Measurements from ENCODE around the gene TJP1.
"Not testable (repeated sequence)": the region's sequence is repeated elsewhere in the genome, so short reads cannot be mapped to it uniquely, and the experiment has no call there.

TJP1 gene

DNA sequence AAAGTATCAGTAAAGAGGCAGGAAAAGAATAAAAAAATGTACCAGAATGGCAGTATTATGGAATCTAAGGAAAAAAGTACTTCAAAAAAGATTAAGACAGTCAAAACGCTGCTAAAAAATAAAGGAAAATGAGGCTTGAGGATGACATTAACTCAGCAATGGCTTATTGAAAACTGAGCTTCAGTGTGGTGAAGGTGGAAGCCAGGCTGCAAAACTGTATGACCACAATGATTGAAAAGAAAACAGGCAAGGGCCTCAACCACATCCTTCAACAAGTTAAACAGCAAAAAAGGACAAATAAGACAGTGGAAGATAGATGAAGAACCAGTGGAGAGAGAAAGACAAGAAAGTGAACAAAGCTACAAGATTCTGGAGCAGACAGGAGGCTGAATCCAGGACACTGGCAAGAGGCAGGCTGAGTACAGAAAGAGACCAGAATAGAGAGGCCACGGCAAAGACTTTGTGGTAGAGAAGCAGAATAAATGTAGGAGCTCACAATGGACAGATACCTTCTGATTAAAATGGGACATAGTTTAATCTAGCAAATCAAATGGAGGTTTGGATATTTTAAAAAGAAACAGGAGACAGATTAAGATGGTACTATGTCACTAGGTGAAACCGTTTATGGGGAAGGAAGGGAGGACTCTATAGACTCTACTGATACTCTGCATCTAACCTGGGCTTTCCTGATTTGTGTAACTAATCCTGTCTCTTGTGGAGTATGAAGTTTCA is 86.1 kb downstream of the TJP1 start:
- Histone ChIP-seq H3K36me3 (ENCODE audit: control insufficient read depth, insufficient read depth, low read length) (peaks cover 7% of the 10 kb centered on the region), H3K9me3 (ENCODE audit: control insufficient read depth, low read length) (no peaks in the 10 kb centered on the region), H3K4me3 (ENCODE audit: low read length) (no peak overlapping the region), H3K27me3 (ENCODE audit: control insufficient read depth, insufficient read depth, low read length) (no peaks in the 10 kb centered on the region), H3K9ac (ENCODE audit: low read length) (no peak overlapping the region), H3K4me1 (ENCODE audit: control insufficient read depth, insufficient read depth, low read length) (no peaks in the 10 kb centered on the region)

DNA sequence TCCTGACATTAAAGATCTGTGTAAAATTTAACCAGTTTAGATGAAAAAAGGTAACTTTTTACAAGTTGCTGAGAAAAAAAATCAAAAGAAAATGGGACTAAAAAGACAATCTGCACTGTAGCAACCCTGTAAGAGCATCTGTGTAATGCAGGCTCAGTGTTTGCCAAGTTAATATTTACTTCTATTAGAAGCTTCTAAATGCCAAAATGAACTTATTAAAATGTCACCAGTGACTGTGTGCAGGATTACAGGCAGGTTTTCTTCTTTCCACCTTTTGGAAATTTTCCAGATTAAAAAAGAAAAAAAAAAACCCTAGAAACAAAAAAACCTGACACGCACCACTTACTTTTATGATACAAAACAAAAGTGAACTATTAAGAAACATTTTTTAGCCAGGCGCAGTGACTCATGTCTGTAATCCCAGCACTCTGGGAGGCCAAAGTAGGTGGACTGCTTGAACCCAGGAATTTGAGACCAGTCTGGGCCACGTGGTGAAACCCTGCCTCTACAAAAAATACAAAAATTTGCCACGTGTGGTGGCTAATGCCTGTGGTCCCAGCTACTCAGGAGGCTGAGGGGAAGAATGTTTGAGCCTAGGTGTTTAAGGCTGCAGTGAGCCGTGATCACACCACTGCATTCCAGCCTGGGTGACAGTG is 87.2 kb downstream of the TJP1 start:
- Histone ChIP-seq H3K36me3 (ENCODE audit: control insufficient read depth, insufficient read depth, low read length) (peaks cover 7% of the 10 kb centered on the region), H3K4me3 (ENCODE audit: low read length) (no peak overlapping the region), H3K27me3 (ENCODE audit: control insufficient read depth, insufficient read depth, low read length) (no peaks in the 10 kb centered on the region), H3K4me1 (ENCODE audit: control insufficient read depth, insufficient read depth, low read length) (no peaks in the 10 kb centered on the region), H3K9ac (ENCODE audit: low read length) (no peak overlapping the region), H3K9me3 (ENCODE audit: control insufficient read depth, low read length) (no peaks in the 10 kb centered on the region)

DNA sequence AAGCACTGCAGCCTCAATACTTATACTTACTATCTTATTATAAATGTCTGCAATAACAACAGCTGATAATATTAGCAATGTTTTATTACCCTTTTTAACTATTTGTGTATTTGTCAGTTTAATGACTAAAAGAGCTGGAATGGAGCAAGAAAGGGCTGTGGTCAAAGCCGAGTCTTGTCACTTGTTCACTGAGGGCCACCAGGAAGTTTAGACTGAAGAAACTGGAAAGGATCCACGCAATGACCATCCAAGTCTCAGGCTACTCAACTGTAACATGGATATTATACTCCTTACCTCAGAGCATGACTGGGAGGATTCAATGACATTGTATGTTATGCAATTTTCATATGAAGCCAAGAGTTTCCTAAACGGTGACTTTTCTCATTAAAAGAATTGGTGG is 90.4 kb downstream of the TJP1 start:
- no peak overlapping the region for H3K9ac ChIP-seq (ENCODE audit: low read length)
- H3K4me1 ChIP-seq (ENCODE audit: control insufficient read depth, insufficient read depth, low read length) = no peaks in the 10 kb centered on the region
- H3K4me3 ChIP-seq (ENCODE audit: low read length) = no peak overlapping the region
- no peaks in the 10 kb centered on the region for H3K27me3 ChIP-seq (ENCODE audit: control insufficient read depth, insufficient read depth, low read length)
- H3K36me3 ChIP-seq (ENCODE audit: control insufficient read depth, insufficient read depth, low read length) = peaks cover 12% of the 10 kb centered on the region
- no peaks in the 10 kb centered on the region for H3K9me3 ChIP-seq (ENCODE audit: control insufficient read depth, low read length)

DNA sequence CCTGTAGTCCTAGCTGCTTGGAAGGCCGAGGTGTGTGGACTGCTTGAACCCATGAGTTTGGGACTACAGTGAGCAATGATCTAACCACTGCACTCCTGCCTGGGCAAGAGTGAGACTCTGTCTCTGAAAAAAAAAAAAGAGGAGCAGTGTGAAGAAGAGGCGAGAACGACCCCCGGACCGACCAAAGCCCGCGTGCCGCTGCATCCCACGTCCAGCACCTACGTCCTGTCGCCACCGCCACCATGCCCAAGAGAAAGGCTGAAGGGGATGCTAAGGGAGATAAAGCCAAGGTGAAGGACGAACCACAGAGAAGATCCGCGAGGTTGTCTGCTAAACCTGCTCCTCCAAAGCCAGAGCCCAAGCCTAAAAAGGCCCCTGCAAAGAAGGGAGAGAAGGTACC is 91.8 kb downstream of the TJP1 start:
- not testable (repeated sequence) for H3K9me3 ChIP-seq (ENCODE audit: control insufficient read depth, low read length); H3K4me3 ChIP-seq (ENCODE audit: low read length); H3K4me1 ChIP-seq (ENCODE audit: control insufficient read depth, insufficient read depth, low read length); H3K27me3 ChIP-seq (ENCODE audit: control insufficient read depth, insufficient read depth, low read length); H3K9ac ChIP-seq (ENCODE audit: low read length)
- peaks cover 12% of the 10 kb centered on the region for H3K36me3 ChIP-seq (ENCODE audit: control insufficient read depth, insufficient read depth, low read length)

DNA sequence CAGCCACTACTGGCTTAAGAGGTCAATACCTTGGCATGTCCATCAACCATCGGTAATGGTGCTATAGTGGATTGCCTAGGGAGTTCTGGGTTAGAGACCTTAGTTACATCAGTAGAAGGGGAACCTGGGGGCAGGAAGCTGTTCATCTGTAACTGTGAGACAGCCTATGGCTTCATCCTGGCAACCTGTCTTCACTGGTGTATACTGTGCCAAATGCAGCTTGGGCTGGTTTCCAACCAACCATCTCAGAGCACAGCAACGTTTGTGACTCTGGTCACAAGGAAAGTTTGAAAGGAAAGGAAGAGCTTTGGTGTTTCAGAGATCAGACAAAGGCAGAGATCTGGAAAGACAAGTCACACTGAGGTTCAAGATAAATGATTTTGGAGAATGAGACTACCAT is 93.8 kb downstream of the TJP1 start:
- H3K36me3 ChIP-seq (ENCODE audit: control insufficient read depth, insufficient read depth, low read length) = peaks cover 7% of the 10 kb centered on the region

DNA sequence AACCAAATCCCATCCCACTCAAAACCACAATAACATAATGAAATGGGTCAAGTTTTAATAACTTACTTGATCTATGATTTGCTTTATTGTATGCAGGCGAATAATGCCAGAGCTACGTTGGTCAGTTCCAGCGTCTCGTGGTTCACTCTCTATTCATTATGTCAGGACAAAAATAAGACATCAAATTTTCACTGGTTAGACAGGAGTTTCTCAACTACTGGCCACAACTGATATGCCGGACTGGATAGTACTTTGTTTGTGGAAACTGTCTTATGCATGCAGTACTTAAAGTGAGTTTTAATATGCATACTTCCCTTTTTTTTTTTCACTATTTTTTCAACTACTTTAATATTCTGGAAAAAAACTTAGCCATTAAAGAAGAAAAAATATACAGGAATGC is 94.4 kb downstream of the TJP1 start:
- Histone ChIP-seq H3K27me3 (ENCODE audit: control insufficient read depth, insufficient read depth, low read length) (no peaks in the 10 kb centered on the region), H3K4me3 (ENCODE audit: low read length) (no peak overlapping the region), H3K9me3 (ENCODE audit: control insufficient read depth, low read length) (no peaks in the 10 kb centered on the region), H3K36me3 (ENCODE audit: control insufficient read depth, insufficient read depth, low read length) (peaks cover 6% of the 10 kb centered on the region), H3K4me1 (ENCODE audit: control insufficient read depth, insufficient read depth, low read length) (no peaks in the 10 kb centered on the region), H3K9ac (ENCODE audit: low read length) (no peak overlapping the region)

More for the DNA sequence above, 93.8 kb downstream of the TJP1 start:
- Histone ChIP-seq H3K4me3 (ENCODE audit: low read length) (no peak overlapping the region), H3K9ac (ENCODE audit: low read length) (no peak overlapping the region), H3K4me1 (ENCODE audit: control insufficient read depth, insufficient read depth, low read length) (no peaks in the 10 kb centered on the region), H3K9me3 (ENCODE audit: control insufficient read depth, low read length) (no peaks in the 10 kb centered on the region), H3K27me3 (ENCODE audit: control insufficient read depth, insufficient read depth, low read length) (no peaks in the 10 kb centered on the region)

DNA sequence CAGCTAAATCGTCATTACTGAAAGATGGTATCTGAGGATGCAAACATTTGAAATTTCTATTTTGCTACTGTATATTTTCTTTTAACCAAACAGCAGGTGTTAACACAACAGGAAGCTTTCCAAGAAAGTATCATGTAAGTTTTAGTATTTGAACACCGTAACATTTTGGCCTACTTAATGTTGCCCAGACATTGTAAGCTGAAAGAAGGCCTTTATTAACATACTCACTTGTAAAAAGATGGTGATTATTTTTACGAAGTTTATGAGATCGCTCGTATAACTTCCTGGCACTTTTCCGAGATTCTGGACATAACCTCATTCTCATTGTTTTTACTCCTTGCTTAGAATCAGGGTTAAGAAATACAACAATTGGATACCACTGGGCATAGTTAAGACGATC is 95.7 kb downstream of the TJP1 start:
- Histone ChIP-seq H3K27me3 (ENCODE audit: control insufficient read depth, insufficient read depth, low read length) (no peaks in the 10 kb centered on the region), H3K36me3 (ENCODE audit: control insufficient read depth, insufficient read depth, low read length) (peaks cover 13% of the 10 kb centered on the region), H3K9ac (ENCODE audit: low read length) (no peak overlapping the region), H3K4me1 (ENCODE audit: control insufficient read depth, insufficient read depth, low read length) (no peaks in the 10 kb centered on the region), H3K9me3 (ENCODE audit: control insufficient read depth, low read length) (peaks cover 4% of the 10 kb centered on the region), H3K4me3 (ENCODE audit: low read length) (no peak overlapping the region)

DNA sequence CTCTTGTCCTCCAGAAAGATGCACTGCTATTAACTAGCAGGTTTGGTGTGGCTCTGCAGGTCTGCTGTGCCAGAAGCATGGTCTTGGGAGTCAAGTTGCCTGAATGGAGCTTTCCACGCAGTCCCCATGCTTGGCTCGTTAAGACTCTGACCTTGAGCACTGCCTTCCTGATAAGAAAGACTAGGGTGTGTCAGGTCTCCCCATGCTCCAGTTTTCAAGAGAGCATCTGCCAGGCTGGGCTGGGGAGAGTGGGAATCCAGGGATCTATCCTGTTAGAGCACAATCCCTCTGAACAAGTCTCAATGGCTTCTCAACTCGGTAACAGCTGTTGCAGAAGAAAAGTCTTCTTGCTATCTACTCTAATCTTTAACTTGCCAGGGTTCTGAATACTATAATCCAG is 98.2 kb downstream of the TJP1 start:
- Histone ChIP-seq H3K27me3 (ENCODE audit: control insufficient read depth, insufficient read depth, low read length) (no peaks in the 10 kb centered on the region), H3K4me3 (ENCODE audit: low read length) (no peak overlapping the region), H3K36me3 (ENCODE audit: control insufficient read depth, insufficient read depth, low read length) (peaks cover 13% of the 10 kb centered on the region), H3K9me3 (ENCODE audit: control insufficient read depth, low read length) (peaks cover 4% of the 10 kb centered on the region), H3K9ac (ENCODE audit: low read length) (no peak overlapping the region), H3K4me1 (ENCODE audit: control insufficient read depth, insufficient read depth, low read length) (no peaks in the 10 kb centered on the region)

DNA sequence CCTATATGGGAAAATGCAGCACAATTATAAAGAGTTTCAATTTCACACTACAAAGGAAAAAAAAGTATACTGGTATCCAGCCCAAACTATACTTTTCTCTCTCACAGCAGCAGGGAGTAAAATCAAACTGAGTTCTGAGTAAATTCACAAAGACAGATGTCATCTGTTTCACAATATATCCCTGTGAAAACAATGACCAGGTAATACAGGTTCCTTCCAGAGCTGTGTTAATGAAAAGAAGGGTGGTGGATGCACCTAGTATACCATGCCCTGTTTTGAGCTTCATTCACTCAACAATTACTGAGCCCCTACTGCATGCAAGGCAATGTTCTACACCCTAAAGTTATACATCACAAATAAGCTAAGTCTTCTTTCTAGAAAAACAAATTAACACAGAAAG is 108.5 kb downstream of the TJP1 start:
- H3K27me3 ChIP-seq (ENCODE audit: control insufficient read depth, insufficient read depth, low read length) = no peaks in the 10 kb centered on the region
- H3K4me1 ChIP-seq (ENCODE audit: control insufficient read depth, insufficient read depth, low read length) = peaks cover 10% of the 10 kb centered on the region
- H3K9me3 ChIP-seq (ENCODE audit: control insufficient read depth, low read length) = no peaks in the 10 kb centered on the region
- no peak overlapping the region for H3K4me3 ChIP-seq (ENCODE audit: low read length)
- no peak overlapping the region for H3K9ac ChIP-seq (ENCODE audit: low read length)
- peaks cover 8% of the 10 kb centered on the region for H3K36me3 ChIP-seq (ENCODE audit: control insufficient read depth, insufficient read depth, low read length)

DNA sequence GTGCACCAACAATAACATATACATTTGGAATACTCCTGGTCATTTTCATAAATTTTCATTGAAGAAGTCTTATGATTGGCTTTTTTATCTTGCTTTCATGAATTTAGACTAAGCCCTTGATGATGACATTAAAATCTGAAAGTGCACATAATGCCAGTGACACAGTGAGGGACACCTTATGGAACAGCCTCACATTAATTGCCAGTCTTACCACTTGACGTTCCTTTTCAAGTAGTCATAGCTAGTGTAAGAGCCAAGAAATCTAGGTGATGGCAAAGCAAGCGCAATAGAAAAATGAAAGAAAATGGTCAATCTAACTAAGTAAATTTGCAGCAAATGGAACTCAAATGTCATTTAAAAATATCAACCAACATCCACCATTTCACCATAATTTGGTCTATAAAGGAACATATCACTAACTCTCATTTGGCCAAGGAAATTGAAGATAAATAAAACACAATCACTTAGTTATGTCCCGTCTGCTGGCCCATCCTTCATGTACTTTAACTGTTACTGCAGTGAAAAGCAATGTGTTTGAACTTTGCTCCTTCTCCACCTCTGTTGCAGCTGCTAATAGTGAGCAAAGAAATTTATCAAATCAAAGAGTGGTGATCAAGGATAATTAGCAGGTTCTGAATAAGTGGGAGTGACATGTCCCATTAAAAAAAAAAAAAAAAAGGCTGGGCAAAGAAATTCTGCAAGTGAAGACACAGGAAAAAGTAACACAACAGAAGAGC is 110.0 kb downstream of the TJP1 start:
- no peaks in the 10 kb centered on the region for H3K9me3 ChIP-seq (ENCODE audit: control insufficient read depth, low read length)
- no peak overlapping the region for H3K4me3 ChIP-seq (ENCODE audit: low read length)
- no peak overlapping the region for H3K9ac ChIP-seq (ENCODE audit: low read length)
- peaks cover 3% of the 10 kb centered on the region for H3K36me3 ChIP-seq (ENCODE audit: control insufficient read depth, insufficient read depth, low read length)
- H3K27me3 ChIP-seq (ENCODE audit: control insufficient read depth, insufficient read depth, low read length) = no peaks in the 10 kb centered on the region
- peaks cover 10% of the 10 kb centered on the region for H3K4me1 ChIP-seq (ENCODE audit: control insufficient read depth, insufficient read depth, low read length)

DNA sequence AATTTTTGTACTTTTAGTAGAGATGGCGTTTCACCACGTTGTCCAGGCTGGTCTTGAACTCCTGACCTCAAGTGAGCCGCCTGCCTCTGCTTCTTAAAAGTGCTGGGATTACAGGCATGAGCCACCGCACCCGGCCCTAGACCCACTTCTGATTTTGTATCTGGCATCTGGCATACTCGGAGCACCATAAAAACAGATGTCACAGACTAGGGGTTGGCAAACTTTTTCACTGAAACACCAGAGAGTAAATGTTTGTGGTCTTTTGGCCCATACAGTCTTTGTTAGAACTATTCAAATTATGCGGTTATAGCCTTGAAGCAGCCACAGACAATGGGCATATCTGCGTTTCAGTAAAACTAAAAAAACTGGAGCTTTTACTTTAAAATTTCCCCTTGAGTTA is 110.7 kb downstream of the TJP1 start:
- no peak overlapping the region for H3K4me3 ChIP-seq (ENCODE audit: low read length)
- H3K4me1 ChIP-seq (ENCODE audit: control insufficient read depth, insufficient read depth, low read length) = peaks cover 10% of the 10 kb centered on the region
- H3K9ac ChIP-seq (ENCODE audit: low read length) = no peak overlapping the region
- no peaks in the 10 kb centered on the region for H3K27me3 ChIP-seq (ENCODE audit: control insufficient read depth, insufficient read depth, low read length)
- peaks cover 6% of the 10 kb centered on the region for H3K36me3 ChIP-seq (ENCODE audit: control insufficient read depth, insufficient read depth, low read length)
- H3K9me3 ChIP-seq (ENCODE audit: control insufficient read depth, low read length) = no peaks in the 10 kb centered on the region

DNA sequence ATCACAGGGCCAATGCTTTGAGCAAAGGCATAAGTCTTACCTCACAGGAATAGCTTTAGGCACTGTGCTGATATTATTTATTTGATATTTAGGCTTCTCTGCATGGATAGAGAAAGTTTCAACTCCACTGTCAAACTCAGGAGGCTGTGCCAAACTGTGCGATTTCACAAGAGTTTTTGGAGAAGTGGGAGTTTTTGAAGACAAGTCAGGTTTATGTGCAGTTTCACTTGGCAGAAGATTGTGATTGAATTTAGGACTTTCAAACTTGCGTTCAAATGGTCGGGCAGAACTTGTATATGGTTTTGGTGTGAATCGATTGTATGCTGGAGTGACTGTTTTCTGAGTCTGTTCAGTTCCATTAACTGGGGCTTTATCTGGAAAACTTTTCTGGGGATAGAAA is 113.7 kb downstream of the TJP1 start:
- Histone ChIP-seq H3K36me3 (ENCODE audit: control insufficient read depth, insufficient read depth, low read length) (peaks cover 6% of the 10 kb centered on the region), H3K4me1 (ENCODE audit: control insufficient read depth, insufficient read depth, low read length) (peaks cover 10% of the 10 kb centered on the region), H3K4me3 (ENCODE audit: low read length) (no peak overlapping the region)

More for the DNA sequence above, 113.7 kb downstream of the TJP1 start:
- Histone ChIP-seq H3K27me3 (ENCODE audit: control insufficient read depth, insufficient read depth, low read length) (no peaks in the 10 kb centered on the region), H3K9me3 (ENCODE audit: control insufficient read depth, low read length) (no peaks in the 10 kb centered on the region), H3K9ac (ENCODE audit: low read length) (no peak overlapping the region)

Data from mucosa of stomach (tissue), 1 donor.